Vagina (tissue), 2 donors: ENCODE measurements around the gene ACTA2. TPM values are rescaled to one million over a fixed set of nuclear protein-coding genes. Genes with fewer than 3 reads are reported as not detected.

Source experiments
- DNase-seq, 2 donors: peaks; one replicate each; pipeline ENCODE4 v3.0.0-alpha.2; 2017; ENCODE audit errors: extremely low spot score in 2 of 2
- H3K27ac ChIP-seq: fragments of 200-600 bp; sonication (generic); one replicate; pipeline ENCODE4 v1.5.1; 2019
- H3K27me3 ChIP-seq: fragments of 200-600 bp; sonication (generic); one replicate; pipeline ENCODE4 v1.5.1; 2019
- H3K36me3 ChIP-seq, 2 donors: fragments of 200-600 bp; sonication (generic); one replicate each; pipeline ENCODE4 v1.5.1; 2017 to 2019
- H3K4me1 ChIP-seq: fragments of 200-600 bp; sonication (generic); one replicate; pipeline ENCODE4 v1.5.1; 2019
- H3K4me3 ChIP-seq, 2 donors: fragments of 200-600 bp; sonication (generic); 1 replicate in 1 of 2; 2 replicates in 1 of 2; pipeline ENCODE4 v1.5.1; 2016 to 2019
- H3K9me3 ChIP-seq: fragments of 200-600 bp; sonication (generic); one replicate; pipeline ENCODE4 v1.5.1; 2019
- CTCF ChIP-seq, 3 experiments: fragments of 450-650 bp in 2 of 3; fragments of 200-600 bp in 1 of 3; sonication (generic) in 1 of 3; IDR thresholded peaks; one replicate each; pipeline ENCODE4 v1.5.1; 2017 to 2019; ENCODE audit warnings: antibody characterized with exemption in 3 of 3, mild to moderate bottlenecking in 2 of 3, moderate library complexity in 2 of 3
- POLR2A ChIP-seq, 2 donors: fragments of 450-650 bp; IDR thresholded peaks; one replicate each; pipeline ENCODE4 v1.6.1; 2017; ENCODE audit warnings: antibody characterized with exemption in 2 of 2, mild to moderate bottlenecking in 2 of 2, moderate library complexity in 2 of 2
- POLR2AphosphoS5 ChIP-seq, 2 donors: sonication (generic); formaldehyde crosslinking; IDR thresholded peaks; one replicate each; pipeline ENCODE4 v1.9.0; 2017; ENCODE audit warnings: antibody characterized with exemption in 2 of 2, mild to moderate bottlenecking in 2 of 2, low read depth in 1 of 2; ENCODE audit not compliant: insufficient read depth in 1 of 2
- intact Hi-C: fragments of 100-400 bp; cut with DNase I; formaldehyde crosslinking; loops from one replicate; pipeline ENCODE4 v1.15.1; 2023
- total RNA-seq: library from RNA; depleted of rRNA; stranded (reverse); fragments of >200 nt; gene quantifications from one replicate; pipeline ENCODE4 v1.2.3, GENCODE V29; 2016

Gene ACTA2
- total RNA-seq, 1 donor from 2014 or later: 1,162 TPM

GRCh38 chr10:88990384-88991160 is 38.0 kb upstream of the ACTA2 start, which contains the start of gene FAS:
Gene FAS (plus strand): TSS chr10:88990798. CDS start chr10:88990877, 79 bp downstream.
- no peaks in the 10 kb centered on the region for H3K9me3 ChIP-seq
- peak within 1 kb of the TSS; percentile 100 for H3K27ac ChIP-seq
- peak within 1 kb of the TSS; percentile 93 to 94 for H3K4me3 ChIP-seq
- TF ChIP-seq POLR2A (IDR thresholded peaks at IDR 0.05): peak in 1 of 2 donors; percentile 21
- peak in 1 of 3 experiments; percentile 4 for TF ChIP-seq CTCF (IDR thresholded peaks at IDR 0.05)
- TF ChIP-seq POLR2AphosphoS5 (IDR thresholded peaks at IDR 0.05; ENCODE audit: insufficient read depth in 1 of 2, low read depth in 1 of 2): peak in 1 of 2 donors; percentile 69
- H3K4me1 ChIP-seq: peaks cover 48% of the 10 kb centered on the region
- no peaks in the 10 kb centered on the region for H3K27me3 ChIP-seq
- intact Hi-C loops: loop anchor here (5.0 kb wide), 1 partner anchor 108 kb away; the partner anchor contains the start of gene STAMBPL1
- no peaks in the 10 kb centered on the region for H3K36me3 ChIP-seq
- DNase-seq: peak in 1 of 2 donors; percentile 92

- intact Hi-C loops: loop anchor here (5.0 kb wide), 2 partner anchors 53 to 108 kb away; partner anchors contain the start of gene STAMBPL1
- peak in 1 of 2 donors; percentile 93 for DNase-seq
Measured at GRCh38 chr10:88989824-88990383, 37.3 kb upstream of the ACTA2 start.

GRCh38 chr10:88989423-88989822 is 36.9 kb upstream of the ACTA2 start:
- peak overlapping the region; percentile 93 to 94 for H3K4me3 ChIP-seq
- no peaks in the 10 kb centered on the region for H3K27me3 ChIP-seq
- TF ChIP-seq CTCF (IDR thresholded peaks at IDR 0.05) (no peak), POLR2A (IDR thresholded peaks at IDR 0.05) (no peak), POLR2AphosphoS5 (IDR thresholded peaks at IDR 0.05; ENCODE audit: insufficient read depth in 1 of 2, low read depth in 1 of 2) (no peak)
- intact Hi-C loops: loop anchor here (5.0 kb wide), 1 partner anchor 52 kb away; no protein-coding TSS in a partner anchor
- no peaks in the 10 kb centered on the region for H3K9me3 ChIP-seq
- peaks cover 39% of the 10 kb centered on the region for H3K4me1 ChIP-seq
- no peak for DNase-seq
- H3K27ac ChIP-seq: peak overlapping the region; percentile 100
- no peaks in the 10 kb centered on the region for H3K36me3 ChIP-seq

More at GRCh38 chr10:88989824-88990383, 37.3 kb upstream of the ACTA2 start:
- Histone ChIP-seq H3K36me3 (no peaks in the 10 kb centered on the region), H3K4me1 (peaks cover 41% of the 10 kb centered on the region), H3K27me3 (no peaks in the 10 kb centered on the region), H3K27ac (peak overlapping the region; percentile 100), H3K4me3 (peak overlapping the region; percentile 93 to 94), H3K9me3 (no peaks in the 10 kb centered on the region)
- TF ChIP-seq POLR2AphosphoS5 (IDR thresholded peaks at IDR 0.05; ENCODE audit: insufficient read depth in 1 of 2, low read depth in 1 of 2): peak in 1 of 2 donors; percentile 87
- TF ChIP-seq POLR2A (IDR thresholded peaks at IDR 0.05): peak in 1 of 2 donors; percentile 70
- TF ChIP-seq CTCF (IDR thresholded peaks at IDR 0.05): no peak

GRCh38 chr10:88987840-88988239 is 35.3 kb upstream of the ACTA2 start:
- peaks cover 26% of the 10 kb centered on the region for H3K4me1 ChIP-seq
- no peaks in the 10 kb centered on the region for H3K9me3 ChIP-seq
- no peak overlapping the region for H3K4me3 ChIP-seq
- H3K36me3 ChIP-seq: no peaks in the 10 kb centered on the region
- H3K27me3 ChIP-seq: no peaks in the 10 kb centered on the region
- TF ChIP-seq POLR2A (IDR thresholded peaks at IDR 0.05) (no peak), POLR2AphosphoS5 (IDR thresholded peaks at IDR 0.05; ENCODE audit: insufficient read depth in 1 of 2, low read depth in 1 of 2) (no peak), CTCF (IDR thresholded peaks at IDR 0.05) (no peak)
- no peak for DNase-seq
- intact Hi-C loops: loop anchor here (5.0 kb wide), 1 partner anchor 51 kb away; no protein-coding TSS in a partner anchor
- H3K27ac ChIP-seq: peak overlapping the region; percentile 55
